Activated CD4-positive, alpha-beta memory T cell treated with anti-CD3 and anti-CD28 coated beads for 36 hours (primary cell): ENCODE results near the gene RECQL5. TPM values are rescaled to one million over a fixed set of nuclear protein-coding genes. Genes with fewer than 3 reads are reported as not detected.

ENCODE experiments used
- CTCF ChIA-PET: fragments of 350-600 bp; sonication (Branson Sonifier 250); formaldehyde crosslinking; loops from one replicate; lab custom pipeline; 2021; ENCODE audit warnings: antibody characterized with exemption, inconsistent platforms; lab: Charles Lee
- POLR2A ChIA-PET: fragments of 350-600 bp; sonication (Branson Sonifier 250); formaldehyde crosslinking; loops from one replicate; lab custom pipeline; 2021; ENCODE audit warnings: antibody characterized with exemption; lab: Charles Lee
- DNase-seq: peaks from one replicate; pipeline ENCODE4 v3.0.0-alpha.2; 2020
- H3K27ac Mint-ChIP-seq: one replicate; pipeline ENCODE4 v1.8.0; 2021; ENCODE audit warnings: mixed read lengths
- H3K27me3 Mint-ChIP-seq: one replicate; pipeline ENCODE4 v1.8.0; 2021; ENCODE audit warnings: mixed read lengths
- H3K36me3 Mint-ChIP-seq: one replicate; pipeline ENCODE4 v1.8.0; 2021; ENCODE audit warnings: mixed read lengths
- H3K4me1 Mint-ChIP-seq: one replicate; pipeline ENCODE4 v1.8.0; 2021; ENCODE audit warnings: low read depth, mixed read lengths
- H3K4me3 Mint-ChIP-seq: one replicate; pipeline ENCODE4 v1.8.0; 2021; ENCODE audit warnings: mild to moderate bottlenecking, mixed read lengths
- H3K9me3 Mint-ChIP-seq: one replicate; pipeline ENCODE4 v1.8.0; 2021; ENCODE audit warnings: mixed read lengths
- intact Hi-C: fragments of 100-400 bp; cut with micrococcal nuclease; formaldehyde crosslinking; loops from one replicate; pipeline ENCODE4 v1.15.1; 2023
- total RNA-seq, 2 experiments: library from RNA; stranded (reverse); gene quantifications; one replicate each; pipeline ENCODE4 v1.2.3, GENCODE V29; 2021

The RECQL5 gene
- total RNA-seq, 2 experiments from 2014 or later, result 27.7 to 31.3 TPM

DNA sequence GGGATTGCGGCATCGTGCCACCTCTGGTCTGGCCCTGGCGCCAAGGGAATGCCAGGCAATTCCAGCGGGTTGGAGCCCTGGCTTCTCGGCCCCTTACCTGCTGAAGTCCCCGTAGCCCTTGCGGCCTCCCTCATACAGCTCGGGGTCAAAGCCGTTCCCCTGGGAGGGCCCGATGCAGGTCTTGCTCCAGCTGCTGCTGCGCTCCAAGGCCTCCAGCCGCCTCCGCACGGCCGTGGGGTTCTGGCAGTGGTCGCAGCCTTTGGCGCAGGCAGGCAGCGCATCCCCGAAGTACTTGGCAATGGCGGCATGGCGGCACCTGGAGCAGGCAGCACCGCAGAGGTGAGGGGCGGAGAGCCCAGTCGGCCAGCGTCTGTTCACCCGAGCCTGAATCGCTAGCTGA lies 35.6 kb downstream of the RECQL5 start:
- H3K27me3 Mint-ChIP-seq, result no peaks in the 10 kb centered on the region
- no peaks in the 10 kb centered on the region for H3K4me1 Mint-ChIP-seq
- H3K9me3 Mint-ChIP-seq, result no peaks in the 10 kb centered on the region
- ChIA-PET POLR2A (no interaction called here), CTCF (interaction anchor here (0.6 to 19.5 kb wide), 3 partner anchors 13 to 385 kb away, joined by 3 to 438 read pairs (median 69); a partner anchor contains a TSS)
- H3K36me3 Mint-ChIP-seq, result no peaks in the 10 kb centered on the region
- intact Hi-C loops, result no loop called here
- H3K4me3 Mint-ChIP-seq, result no peak overlapping the region
- no peak overlapping the region for H3K27ac Mint-ChIP-seq
- no peak for DNase-seq

DNA sequence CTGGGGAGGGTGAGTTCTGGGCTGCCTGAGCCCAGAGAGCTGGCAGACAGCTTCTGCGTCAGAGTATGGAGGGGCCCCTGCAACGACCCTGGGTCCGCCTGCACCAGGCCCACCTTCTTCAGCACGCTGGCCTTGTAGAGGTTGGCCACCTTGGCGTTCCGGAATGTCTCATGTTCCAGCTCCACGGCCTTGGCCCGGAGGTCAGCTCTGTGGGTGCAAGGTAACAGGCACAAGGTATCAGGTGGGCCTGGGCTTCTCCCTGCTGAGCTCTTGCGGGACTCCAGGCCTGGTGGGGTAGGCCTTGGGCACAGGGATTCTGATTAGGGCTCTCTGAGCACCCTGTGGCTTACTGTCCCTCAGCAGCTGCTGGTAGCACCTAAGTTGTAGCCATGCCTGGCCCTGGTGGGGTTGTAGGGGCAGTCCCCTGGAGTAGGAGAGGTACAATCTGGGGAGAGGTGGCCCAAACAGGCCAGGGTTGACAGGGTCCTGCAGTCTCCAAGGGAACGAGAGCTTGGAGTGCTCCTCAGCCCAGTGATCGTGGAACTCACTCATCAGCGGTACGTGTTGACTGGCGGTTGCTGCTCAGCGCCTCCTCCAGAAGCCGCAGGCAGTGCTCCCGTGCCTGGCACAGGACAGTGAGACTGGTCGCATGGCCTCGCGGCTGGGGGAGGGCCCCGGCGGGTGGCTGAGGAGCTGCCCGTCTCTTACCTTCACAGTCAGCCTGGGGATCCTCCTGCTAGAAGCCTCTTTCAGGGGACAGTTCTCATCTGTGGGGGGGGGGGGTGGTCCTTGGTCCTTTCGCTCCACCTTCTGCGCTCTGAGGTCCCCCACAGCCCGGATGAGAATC lies 36.7 kb downstream of the RECQL5 start:
- Mint-ChIP-seq H3K27ac (no peak overlapping the region), H3K9me3 (no peaks in the 10 kb centered on the region), H3K36me3 (no peaks in the 10 kb centered on the region), H3K4me3 (no peak overlapping the region), H3K4me1 (no peaks in the 10 kb centered on the region), H3K27me3 (no peaks in the 10 kb centered on the region)
- intact Hi-C loops, result no loop called here
- ChIA-PET POLR2A (interaction anchor here (0.9 kb wide), 1 partner anchor 40 kb away, joined by 3 read pairs; no protein-coding TSS in a partner anchor), CTCF (interaction anchor here (1.0 to 19.5 kb wide), 6 partner anchors 11 to 119 kb away, joined by 3 to 438 read pairs (median 5); partner anchors contain the start of genes RECQL5 and SAP30BP)
- no peak for DNase-seq

DNA sequence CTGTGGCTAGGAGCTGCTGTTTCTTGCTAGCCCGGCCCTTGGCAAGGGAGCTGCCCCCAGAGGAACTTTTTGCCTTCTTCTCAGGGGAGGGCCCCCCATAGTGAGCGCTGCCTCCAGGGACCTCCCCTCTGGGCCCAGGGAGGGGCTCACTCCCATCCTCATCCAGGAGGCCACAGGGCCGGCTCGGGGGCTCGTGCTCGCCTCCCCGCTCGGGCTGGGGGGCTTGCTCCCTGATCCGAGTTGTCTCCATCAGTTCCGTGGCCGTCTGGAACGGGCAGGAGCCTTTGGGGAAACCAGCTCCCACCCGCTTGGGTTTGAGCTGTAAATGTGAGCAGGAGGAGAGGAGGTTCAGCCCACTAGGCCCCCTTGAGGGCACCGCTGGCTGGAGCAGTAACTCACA lies 37.8 kb downstream of the RECQL5 start:
- H3K36me3 Mint-ChIP-seq, result no peaks in the 10 kb centered on the region
- ChIA-PET POLR2A (interaction anchor here (0.9 kb wide), 1 partner anchor 39 kb away, joined by 3 read pairs; no protein-coding TSS in a partner anchor), CTCF (interaction anchor here (1.0 to 19.5 kb wide), 3 partner anchors 10 to 120 kb away, joined by 3 to 438 read pairs (median 6); partner anchors contain the start of genes RECQL5 and SAP30BP)
- H3K4me1 Mint-ChIP-seq, result no peaks in the 10 kb centered on the region
- no peak overlapping the region for H3K27ac Mint-ChIP-seq
- DNase-seq, result no peak
- no peaks in the 10 kb centered on the region for H3K27me3 Mint-ChIP-seq
- H3K4me3 Mint-ChIP-seq, result no peak overlapping the region
- intact Hi-C loops, result no loop called here
- no peaks in the 10 kb centered on the region for H3K9me3 Mint-ChIP-seq

DNA sequence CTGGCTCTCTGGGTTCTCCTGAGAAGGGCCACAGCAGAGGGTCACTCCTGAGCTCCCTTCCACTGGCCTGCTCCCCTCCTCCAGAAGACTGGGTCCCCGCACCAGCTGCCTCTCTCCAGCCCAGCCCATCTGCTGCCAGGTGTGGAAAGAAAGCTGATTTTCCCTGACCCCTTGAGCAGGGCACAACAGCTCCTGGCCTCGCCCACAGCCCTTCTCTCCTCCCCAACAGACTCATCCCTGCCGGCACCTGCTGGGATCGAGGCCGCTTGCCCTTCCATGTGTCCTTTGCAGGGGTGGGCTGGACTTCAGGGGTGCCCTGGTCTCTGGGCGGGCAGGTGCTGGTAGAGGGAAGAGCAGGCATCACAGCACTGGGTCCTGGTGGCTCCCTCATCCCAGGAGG lies 38.5 kb downstream of the RECQL5 start:
- Mint-ChIP-seq H3K27me3 (no peaks in the 10 kb centered on the region), H3K27ac (no peak overlapping the region), H3K4me3 (no peak overlapping the region), H3K4me1 (no peaks in the 10 kb centered on the region), H3K9me3 (no peaks in the 10 kb centered on the region), H3K36me3 (no peaks in the 10 kb centered on the region)
- ChIA-PET POLR2A (no interaction called here), CTCF (interaction anchor here (0.8 to 19.5 kb wide), 2 partner anchors 9 to 121 kb away, joined by 3 to 438 read pairs; no protein-coding TSS in a partner anchor)
- intact Hi-C loops, result no loop called here
- no peak for DNase-seq

DNA sequence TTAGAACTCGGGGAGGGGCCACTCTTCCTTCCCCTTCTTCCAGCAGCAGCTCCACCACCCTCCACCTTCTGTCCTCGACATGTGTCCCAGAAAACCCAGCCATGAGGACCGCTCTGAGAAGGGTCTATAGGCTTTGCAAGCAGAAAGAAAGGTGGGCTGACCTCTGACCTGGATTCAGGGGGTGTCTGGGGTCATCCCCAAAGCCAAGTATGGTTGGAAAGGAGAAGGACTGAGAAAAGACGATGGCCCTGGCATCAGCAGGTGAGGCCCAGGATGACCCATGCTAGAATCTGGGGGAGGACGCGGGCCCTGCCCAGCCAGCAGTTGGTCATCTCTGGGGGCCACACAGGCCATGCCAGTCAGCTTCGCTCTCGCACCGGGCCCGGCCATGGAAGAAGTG lies 39.9 kb downstream of the RECQL5 start:
- H3K36me3 Mint-ChIP-seq, result no peaks in the 10 kb centered on the region
- POLR2A ChIA-PET, result no interaction called here
- CTCF ChIA-PET, result interaction anchor here (0.8 to 1.5 kb wide), 2 partner anchors 120 to 126 kb away, joined by 3 read pairs; no protein-coding TSS in a partner anchor
- no peaks in the 10 kb centered on the region for H3K27me3 Mint-ChIP-seq
- H3K27ac Mint-ChIP-seq, result no peak overlapping the region
- no peaks in the 10 kb centered on the region for H3K9me3 Mint-ChIP-seq
- intact Hi-C loops, result no loop called here
- DNase-seq, result no peak
- H3K4me1 Mint-ChIP-seq, result no peaks in the 10 kb centered on the region
- H3K4me3 Mint-ChIP-seq, result no peak overlapping the region

DNA sequence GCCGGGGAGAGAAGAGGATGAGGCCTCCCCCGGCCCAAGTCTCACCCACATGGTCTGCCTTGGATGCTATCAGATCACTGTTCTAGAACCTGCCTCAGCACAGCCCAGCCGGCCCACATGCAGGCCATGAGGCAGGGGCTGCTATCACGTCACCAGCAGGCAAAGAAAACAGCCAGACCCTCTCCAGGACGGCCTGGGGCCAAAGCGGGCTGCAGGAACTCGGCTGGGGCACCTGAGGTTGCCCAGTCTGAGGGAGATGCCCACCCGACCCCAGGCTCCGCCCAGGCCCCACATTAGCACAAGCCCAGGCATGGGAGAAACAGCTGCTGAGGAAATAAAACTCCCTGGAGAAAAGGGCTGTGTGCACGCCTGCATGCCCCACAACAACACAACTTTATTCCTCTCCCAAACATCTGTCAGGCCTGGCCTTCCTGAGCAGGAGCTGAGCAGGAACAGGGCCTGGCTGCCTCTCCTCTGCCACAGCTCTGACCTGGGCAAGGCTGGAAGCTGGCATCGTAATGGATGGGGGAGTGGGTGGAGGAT lies 40.4 kb downstream of the RECQL5 start:
- H3K4me3 Mint-ChIP-seq, result no peak overlapping the region
- no peaks in the 10 kb centered on the region for H3K36me3 Mint-ChIP-seq
- CTCF ChIA-PET, result interaction anchor here (0.8 to 1.9 kb wide), 5 partner anchors 10 to 127 kb away, joined by 3 to 5 read pairs (median 5); no protein-coding TSS in a partner anchor
- H3K27me3 Mint-ChIP-seq, result no peaks in the 10 kb centered on the region
- no peaks in the 10 kb centered on the region for H3K4me1 Mint-ChIP-seq
- POLR2A ChIA-PET, result no interaction called here
- intact Hi-C loops, result no loop called here
- no peak overlapping the region for H3K27ac Mint-ChIP-seq
- no peaks in the 10 kb centered on the region for H3K9me3 Mint-ChIP-seq
- DNase-seq, result no peak

DNA sequence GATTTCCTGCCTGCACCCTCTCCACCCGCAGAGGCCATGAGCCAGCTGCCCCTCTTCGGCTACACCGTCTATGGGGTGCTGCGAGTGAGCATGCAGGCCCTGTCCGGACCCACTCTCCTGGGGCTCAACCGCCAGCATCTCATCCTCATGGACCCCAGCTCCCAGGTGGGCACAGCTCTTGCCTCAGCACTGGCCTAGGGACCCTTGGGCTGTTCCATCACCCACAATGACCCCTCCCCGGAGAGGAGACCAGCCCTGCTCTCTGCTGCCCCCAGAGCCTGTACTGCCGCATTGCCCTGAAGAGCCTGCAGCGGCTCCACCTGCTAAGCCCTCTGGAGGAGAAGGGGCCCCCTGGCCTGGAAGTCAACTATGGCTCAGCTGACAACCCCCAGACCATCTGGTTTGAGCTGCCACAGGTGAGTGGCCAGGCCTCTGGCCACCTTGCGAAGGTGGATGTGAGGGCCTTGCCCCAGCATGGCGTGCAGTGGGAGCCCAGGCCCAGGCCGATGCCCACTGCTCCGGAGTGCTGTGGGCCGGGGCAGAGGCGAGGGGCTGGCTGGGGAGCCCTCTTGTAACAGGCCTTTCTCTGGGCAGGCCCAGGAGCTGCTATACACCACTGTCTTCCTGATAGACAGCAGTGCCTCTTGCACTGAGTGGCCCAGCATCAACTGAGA lies 41.0 kb downstream of the RECQL5 start:
- peak; percentile 27 for DNase-seq
- Mint-ChIP-seq H3K4me1 (no peaks in the 10 kb centered on the region), H3K9me3 (no peaks in the 10 kb centered on the region), H3K27ac (no peak overlapping the region), H3K4me3 (no peak overlapping the region), H3K27me3 (no peaks in the 10 kb centered on the region), H3K36me3 (no peaks in the 10 kb centered on the region)
- intact Hi-C loops, result no loop called here
- CTCF ChIA-PET, result interaction anchor here (0.7 to 7.0 kb wide), 9 partner anchors 8 to 127 kb away, joined by 3 to 60 read pairs (median 5); partner anchors contain the start of gene SMIM5
- POLR2A ChIA-PET, result interaction anchor here (1.3 kb wide), 1 partner anchor 16 kb away, joined by 3 read pairs; no protein-coding TSS in a partner anchor

DNA sequence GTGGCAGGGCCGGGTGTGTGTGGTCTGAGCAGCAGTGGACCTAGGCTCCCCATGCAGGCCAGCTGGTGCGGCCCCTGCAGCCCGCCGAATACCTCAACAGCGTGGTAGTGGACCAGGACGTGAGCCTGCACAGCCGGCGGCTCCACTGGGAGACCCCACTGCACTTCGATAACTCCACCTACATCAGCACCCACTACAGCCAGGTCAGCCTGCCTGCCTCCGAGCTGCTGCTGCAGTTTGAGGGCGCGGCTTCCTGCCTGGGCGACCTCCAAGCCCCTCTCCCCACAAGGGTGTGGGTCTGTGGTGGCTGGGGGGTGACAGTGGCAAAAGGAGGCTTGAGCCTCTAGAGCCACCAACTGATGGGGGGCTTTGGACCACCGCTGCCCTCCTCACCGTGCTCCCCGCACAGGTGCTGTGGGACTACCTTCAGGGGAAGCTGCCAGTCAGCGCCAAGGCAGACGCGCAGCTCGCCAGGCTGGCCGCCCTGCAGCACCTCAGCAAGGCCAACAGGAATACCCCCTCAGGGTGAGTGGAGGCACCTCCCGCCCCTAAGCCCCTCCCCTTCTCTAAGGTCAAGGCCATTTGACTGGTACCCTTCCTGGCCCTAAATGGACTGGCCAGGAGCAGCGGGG lies 42.1 kb downstream of the RECQL5 start:
- DNase-seq, result no peak
- Mint-ChIP-seq H3K4me3 (no peak overlapping the region), H3K27me3 (no peaks in the 10 kb centered on the region), H3K27ac (no peak overlapping the region), H3K9me3 (no peaks in the 10 kb centered on the region), H3K36me3 (no peaks in the 10 kb centered on the region), H3K4me1 (no peaks in the 10 kb centered on the region)
- intact Hi-C loops, result no loop called here
- POLR2A ChIA-PET, result interaction anchor here (1.3 kb wide), 1 partner anchor 17 kb away, joined by 3 read pairs; no protein-coding TSS in a partner anchor
- CTCF ChIA-PET, result interaction anchor here (1.2 to 7.0 kb wide), 6 partner anchors 8 to 129 kb away, joined by 5 to 60 read pairs (median 6); partner anchors contain the start of gene SMIM5

DNA sequence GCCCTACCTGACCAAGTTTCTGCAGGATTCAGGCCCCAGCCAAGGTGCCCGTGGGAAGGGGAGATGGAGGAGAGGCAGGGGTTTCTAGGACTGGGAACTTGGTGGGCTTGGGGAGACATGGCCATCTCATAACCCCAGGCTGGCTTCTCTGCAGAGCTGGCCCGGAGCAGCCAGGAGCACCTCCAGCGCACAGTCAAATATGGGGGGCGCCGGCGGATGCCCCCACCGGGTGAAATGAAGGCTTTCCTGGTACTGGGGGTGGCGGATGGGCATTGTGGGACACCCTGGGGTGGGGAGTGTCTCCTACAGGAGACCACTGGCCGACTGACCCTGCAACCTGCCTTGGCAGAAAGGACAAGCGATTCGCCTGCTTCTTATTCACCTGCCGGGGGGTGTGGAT lies 42.9 kb downstream of the RECQL5 start:
- Mint-ChIP-seq H3K4me3 (no peak overlapping the region), H3K27ac (no peak overlapping the region), H3K36me3 (no peaks in the 10 kb centered on the region), H3K9me3 (no peaks in the 10 kb centered on the region), H3K27me3 (no peaks in the 10 kb centered on the region), H3K4me1 (no peaks in the 10 kb centered on the region)
- CTCF ChIA-PET, result interaction anchor here (0.8 to 7.0 kb wide), 2 partner anchors 10 to 206 kb away, joined by 4 to 60 read pairs; partner anchors contain the start of gene SMIM5
- intact Hi-C loops, result no loop called here
- POLR2A ChIA-PET, result no interaction called here
- no peak for DNase-seq

DNA sequence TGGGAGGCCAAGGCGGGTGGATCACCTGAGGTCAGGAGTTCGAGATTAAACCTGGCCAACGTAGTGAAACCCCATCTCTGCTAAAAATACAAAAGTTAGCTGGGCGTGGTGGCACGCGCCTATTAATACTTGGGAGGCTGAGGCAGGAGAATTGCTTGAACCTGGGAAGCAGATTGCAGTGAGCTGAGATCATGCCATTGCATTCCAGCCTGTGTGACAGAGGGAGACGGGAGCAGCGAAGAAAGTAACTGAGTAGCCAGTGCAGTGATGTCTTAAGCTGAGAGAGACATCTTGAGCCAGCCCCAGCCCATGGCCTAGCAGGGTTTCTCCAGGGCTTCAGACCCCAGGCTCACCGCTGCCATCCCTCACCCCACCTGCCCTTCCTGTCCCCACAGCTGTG lies 43.6 kb downstream of the RECQL5 start:
- CTCF ChIA-PET, result interaction anchor here (0.8 to 7.0 kb wide), 2 partner anchors 10 to 206 kb away, joined by 4 to 60 read pairs; partner anchors contain the start of gene SMIM5
- no peaks in the 10 kb centered on the region for H3K27me3 Mint-ChIP-seq

DNA sequence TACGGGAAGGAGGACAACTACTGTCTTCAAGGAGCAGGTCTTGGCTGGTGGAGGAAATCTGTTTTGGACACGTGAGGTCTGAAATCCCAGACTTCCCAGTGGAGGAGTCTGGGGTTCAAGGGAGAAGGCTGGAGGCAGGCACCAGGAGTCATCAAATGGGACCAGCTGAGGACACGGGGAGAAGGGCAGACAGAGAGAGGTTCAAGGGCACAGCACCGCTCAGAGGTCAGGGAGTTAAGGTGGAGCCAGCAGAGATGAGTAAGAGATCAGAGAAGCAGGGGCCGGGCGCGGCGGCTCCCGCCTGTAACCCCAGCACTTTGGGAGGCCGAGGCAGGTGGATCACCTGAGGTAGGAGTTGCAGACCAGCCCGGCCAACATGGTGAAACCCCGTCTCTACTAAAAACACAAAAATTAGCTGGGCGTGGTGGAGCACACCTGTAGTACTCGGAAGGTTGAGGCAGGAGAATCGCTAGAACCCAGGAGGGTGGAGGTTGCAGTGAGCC lies 44.1 kb downstream of the RECQL5 start:
- intact Hi-C loops, result no loop called here
- DNase-seq, result no peak
- no peak overlapping the region for H3K27ac Mint-ChIP-seq
- CTCF ChIA-PET, result interaction anchor here (7.0 kb wide), 1 partner anchor 11 kb away, joined by 60 read pairs; the partner anchor contains the start of gene SMIM5
- POLR2A ChIA-PET, result no interaction called here
- no peaks in the 10 kb centered on the region for H3K4me1 Mint-ChIP-seq
- H3K4me3 Mint-ChIP-seq, result no peak overlapping the region
- H3K9me3 Mint-ChIP-seq, result no peaks in the 10 kb centered on the region
- no peaks in the 10 kb centered on the region for H3K27me3 Mint-ChIP-seq
- H3K36me3 Mint-ChIP-seq, result no peaks in the 10 kb centered on the region

More for the DNA sequence above, 43.6 kb downstream of the RECQL5 start:
- no peak overlapping the region for H3K27ac Mint-ChIP-seq
- H3K36me3 Mint-ChIP-seq, result no peaks in the 10 kb centered on the region
- no peak for DNase-seq
- no peaks in the 10 kb centered on the region for H3K9me3 Mint-ChIP-seq
- POLR2A ChIA-PET, result no interaction called here
- no peak overlapping the region for H3K4me3 Mint-ChIP-seq
- H3K4me1 Mint-ChIP-seq, result no peaks in the 10 kb centered on the region
- intact Hi-C loops, result no loop called here
